Naive B cell (primary cell): ENCODE measurements around the gene SLCO1A2. TPM values are rescaled to one million over a fixed set of nuclear protein-coding genes. Genes with fewer than 3 reads are reported as not detected.
"Not testable (repeated sequence)": the region's sequence is repeated elsewhere in the genome, so short reads cannot be mapped to it uniquely, and the experiment has no call there.

Experiments used
- ATAC-seq, 2 donors: fragments of 150-1000 bp; cut with Tn5 transposase; 2 replicates each; pipeline ENCODE4 v1.10.0; 2021; ENCODE audit warnings: low read depth in 2 of 2, mild to moderate bottlenecking in 2 of 2, moderate library complexity in 2 of 2
- DNase-seq: peaks from one replicate; pipeline ENCODE4 v3.0.0; 2022
- H3K27ac Mint-ChIP-seq, 6 donors: one replicate each; pipeline ENCODE4 v1.8.0; 2020 to 2022; ENCODE audit warnings: mild to moderate bottlenecking in 6 of 6, mixed read lengths in 6 of 6, moderate library complexity in 5 of 6, inconsistent platforms in 2 of 6
- H3K27me3 Mint-ChIP-seq, 3 donors: one replicate each; pipeline ENCODE4 v1.8.0; 2021 to 2022; ENCODE audit warnings: mixed read lengths in 3 of 3, mild to moderate bottlenecking in 1 of 3
- H3K36me3 Mint-ChIP-seq, 2 donors: one replicate each; pipeline ENCODE4 v1.8.0; 2020 to 2022; ENCODE audit warnings: mixed read lengths in 2 of 2, inconsistent platforms in 1 of 2, mild to moderate bottlenecking in 1 of 2
- H3K4me1 Mint-ChIP-seq, 3 donors: one replicate each; pipeline ENCODE4 v1.8.0; 2020 to 2022; ENCODE audit warnings: mixed read lengths in 3 of 3, inconsistent platforms in 1 of 3, mild to moderate bottlenecking in 1 of 3, moderate library complexity in 1 of 3
- H3K4me3 Mint-ChIP-seq, 8 donors: one replicate each; pipeline ENCODE4 v1.8.0; 2020 to 2022; ENCODE audit warnings: mild to moderate bottlenecking in 8 of 8, mixed read lengths in 8 of 8, moderate library complexity in 8 of 8, inconsistent platforms in 2 of 8
- H3K9me3 Mint-ChIP-seq, 7 donors: one replicate each; pipeline ENCODE4 v1.8.0; 2020 to 2022; ENCODE audit warnings: mixed read lengths in 7 of 7, mild to moderate bottlenecking in 5 of 7, inconsistent platforms in 2 of 7, moderate library complexity in 1 of 7
- polyA plus RNA-seq, 6 donors: library from polyadenylated mRNA; unstranded; fragments of 300-500 nt; fragmentation: Illumina TruSeq; gene quantifications; one replicate each; pipeline ENCODE4 v1.2.3, GENCODE V29; 2021; ENCODE audit warnings: low read depth in 6 of 6

SLCO1A2 gene, protein sequence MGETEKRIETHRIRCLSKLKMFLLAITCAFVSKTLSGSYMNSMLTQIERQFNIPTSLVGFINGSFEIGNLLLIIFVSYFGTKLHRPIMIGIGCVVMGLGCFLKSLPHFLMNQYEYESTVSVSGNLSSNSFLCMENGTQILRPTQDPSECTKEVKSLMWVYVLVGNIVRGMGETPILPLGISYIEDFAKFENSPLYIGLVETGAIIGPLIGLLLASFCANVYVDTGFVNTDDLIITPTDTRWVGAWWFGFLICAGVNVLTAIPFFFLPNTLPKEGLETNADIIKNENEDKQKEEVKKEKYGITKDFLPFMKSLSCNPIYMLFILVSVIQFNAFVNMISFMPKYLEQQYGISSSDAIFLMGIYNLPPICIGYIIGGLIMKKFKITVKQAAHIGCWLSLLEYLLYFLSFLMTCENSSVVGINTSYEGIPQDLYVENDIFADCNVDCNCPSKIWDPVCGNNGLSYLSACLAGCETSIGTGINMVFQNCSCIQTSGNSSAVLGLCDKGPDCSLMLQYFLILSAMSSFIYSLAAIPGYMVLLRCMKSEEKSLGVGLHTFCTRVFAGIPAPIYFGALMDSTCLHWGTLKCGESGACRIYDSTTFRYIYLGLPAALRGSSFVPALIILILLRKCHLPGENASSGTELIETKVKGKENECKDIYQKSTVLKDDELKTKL
- polyA plus RNA-seq: not detected

DNA sequence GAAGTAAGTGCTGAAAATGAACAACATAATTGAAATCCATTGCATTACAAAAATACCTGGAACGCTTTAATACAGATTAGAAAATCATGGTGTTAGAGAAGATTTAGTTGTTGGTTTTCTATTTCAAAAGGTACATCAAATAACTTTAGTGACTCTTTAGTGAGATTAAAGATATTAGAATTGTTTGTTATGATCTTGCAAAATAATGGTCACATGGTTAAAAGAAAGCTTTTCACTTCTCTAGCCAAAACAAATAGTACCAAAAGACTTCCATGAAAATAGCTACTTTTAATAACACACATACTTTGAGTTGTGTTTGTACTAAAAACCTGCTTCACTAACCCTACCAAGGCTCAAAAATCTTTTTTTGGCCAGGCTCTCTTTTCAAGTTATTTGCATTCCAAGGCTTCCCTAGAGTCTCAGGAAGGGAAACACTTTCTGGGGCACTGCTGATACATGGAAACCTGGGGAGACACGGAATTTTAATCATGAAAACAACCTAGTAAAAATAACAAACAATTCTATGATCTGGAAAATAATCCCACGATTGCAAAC, at the start of gene SLCO1A2:
Gene SLCO1A2 (minus strand): TSS at position 147 of the 555 bp plus-strand sequence. CDS start 270 bp downstream, outside the sequence.
- H3K9me3 Mint-ChIP-seq: peaks cover 0 to 16% (median 4%) of the 10 kb centered on the region in 7 donors
- H3K27ac Mint-ChIP-seq: no peak within 1 kb of the TSS
- no peaks in the 10 kb centered on the region for H3K36me3 Mint-ChIP-seq
- no peak within 1 kb of the TSS for H3K4me3 Mint-ChIP-seq
- no peaks in the 10 kb centered on the region for H3K4me1 Mint-ChIP-seq
- ATAC-seq (no peak), DNase-seq (no peak)
- H3K27me3 Mint-ChIP-seq: peaks cover 0 to 4% (median 0%) of the 10 kb centered on the region in 3 donors

DNA sequence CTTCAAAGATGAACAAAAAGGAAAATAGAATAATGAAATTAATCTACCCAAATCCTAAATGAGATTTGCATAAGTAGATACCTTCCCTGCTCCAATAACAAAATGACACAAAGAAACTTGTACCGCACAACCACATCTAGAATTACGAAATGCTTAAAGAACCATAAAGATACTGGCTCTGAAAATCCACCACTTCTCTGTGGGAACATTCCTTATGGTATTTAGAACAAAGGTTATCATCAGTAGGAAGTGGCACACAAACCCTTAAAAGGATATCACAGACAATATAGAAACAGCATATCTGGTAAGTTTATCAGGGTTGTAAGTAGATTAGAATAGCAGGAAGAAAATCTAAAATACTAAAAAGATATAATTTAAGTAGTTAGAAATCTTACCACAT, 49.5 kb upstream of the SLCO1A2 start:
- ATAC-seq (no peak), DNase-seq (no peak)
- no peaks in the 10 kb centered on the region for H3K36me3 Mint-ChIP-seq

DNA sequence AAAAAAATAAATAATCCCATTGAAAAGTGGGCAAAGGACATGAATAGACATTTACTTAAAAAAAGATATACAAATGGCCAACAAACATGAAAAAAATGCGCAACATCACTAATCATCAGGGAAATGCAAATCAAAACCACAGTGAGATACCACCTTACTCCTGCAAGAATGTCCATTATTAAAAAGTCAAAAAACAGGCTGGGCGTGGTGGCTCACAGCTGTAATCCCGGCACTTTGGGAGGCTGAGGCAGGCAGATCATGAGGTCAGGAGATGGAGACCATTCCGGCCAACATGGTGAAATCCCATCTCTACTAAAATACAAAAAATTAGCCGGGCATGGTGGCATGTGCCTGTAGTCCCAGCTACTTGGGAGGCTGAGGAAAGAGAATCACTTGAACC, 46.6 kb upstream of the SLCO1A2 start:
- DNase-seq, H3K9me3 Mint-ChIP-seq, ATAC-seq, H3K36me3 Mint-ChIP-seq, H3K27ac Mint-ChIP-seq, H3K4me3 Mint-ChIP-seq, H3K27me3 Mint-ChIP-seq, H3K4me1 Mint-ChIP-seq: not testable (repeated sequence)

More for the DNA sequence above, 49.5 kb upstream of the SLCO1A2 start:
- Mint-ChIP-seq H3K9me3 (no peaks in the 10 kb centered on the region), H3K27me3 (peaks cover 6 to 15% (median 7%) of the 10 kb centered on the region in 3 donors), H3K4me1 (no peaks in the 10 kb centered on the region), H3K4me3 (no peak overlapping the region), H3K27ac (no peak overlapping the region)

GRCh38 chr12:21379218-21379617, 44.5 kb upstream of the SLCO1A2 start:
- no peaks in the 10 kb centered on the region for H3K4me1 Mint-ChIP-seq
- H3K4me3 Mint-ChIP-seq: no peak overlapping the region
- H3K9me3 Mint-ChIP-seq: no peaks in the 10 kb centered on the region
- H3K27me3 Mint-ChIP-seq: peaks cover 0 to 4% (median 0%) of the 10 kb centered on the region in 3 donors
- no peak overlapping the region for H3K27ac Mint-ChIP-seq
- no peaks in the 10 kb centered on the region for H3K36me3 Mint-ChIP-seq
- ATAC-seq (no peak), DNase-seq (no peak)

GRCh38 chr12:21372602-21373001, 37.9 kb upstream of the SLCO1A2 start, which contains the start of gene IAPP:
Gene IAPP (plus strand): TSS chr12:21372902. CDS start chr12:21373352, 450 bp downstream.
- Mint-ChIP-seq H3K9me3 (no peaks in the 10 kb centered on the region), H3K4me1 (no peaks in the 10 kb centered on the region), H3K4me3 (no peak within 1 kb of the TSS), H3K27ac (no peak within 1 kb of the TSS), H3K27me3 (no peaks in the 10 kb centered on the region), H3K36me3 (no peaks in the 10 kb centered on the region)
- DNase-seq (no peak), ATAC-seq (no peak)

GRCh38 chr12:21370845-21371449, 36.2 kb upstream of the SLCO1A2 start:
- no peaks in the 10 kb centered on the region for H3K36me3 Mint-ChIP-seq
- no peaks in the 10 kb centered on the region for H3K9me3 Mint-ChIP-seq
- ATAC-seq (no peak), DNase-seq (no peak)
- no peaks in the 10 kb centered on the region for H3K27me3 Mint-ChIP-seq
- no peaks in the 10 kb centered on the region for H3K4me1 Mint-ChIP-seq
- H3K27ac Mint-ChIP-seq: peak overlapping the region in 1 of 6 donors; percentile 31
- no peak overlapping the region for H3K4me3 Mint-ChIP-seq

GRCh38 chr12:21369141-21369980, 34.6 kb upstream of the SLCO1A2 start:
- no peak for ATAC-seq
- H3K36me3 Mint-ChIP-seq: no peaks in the 10 kb centered on the region
- H3K27ac Mint-ChIP-seq: no peak overlapping the region

DNA sequence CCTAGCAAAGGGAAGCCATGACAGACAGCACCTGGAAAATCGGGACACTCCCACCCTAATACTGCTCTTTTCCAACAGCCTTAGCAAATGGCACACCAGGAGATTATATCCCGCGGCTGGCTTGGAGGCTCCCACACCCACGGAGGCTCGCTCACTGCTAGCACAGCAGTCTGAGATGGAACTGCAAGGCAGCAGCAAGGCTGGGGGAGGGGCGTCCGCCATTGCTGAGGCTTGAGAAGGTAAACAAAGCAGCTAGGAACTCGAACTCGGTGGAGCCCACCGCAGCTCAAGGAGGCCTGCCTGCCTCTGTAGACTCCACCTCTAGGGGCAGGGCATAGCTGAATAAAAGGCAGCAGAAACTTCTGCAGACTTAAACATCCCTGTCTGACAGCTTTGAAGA, 25.9 kb upstream of the SLCO1A2 start:
- H3K4me3 Mint-ChIP-seq, ATAC-seq, H3K27me3 Mint-ChIP-seq, H3K27ac Mint-ChIP-seq, H3K36me3 Mint-ChIP-seq, DNase-seq, H3K4me1 Mint-ChIP-seq: not testable (repeated sequence)
- H3K9me3 Mint-ChIP-seq: peaks cover 0 to 15% (median 8%) of the 10 kb centered on the region in 7 donors

More at GRCh38 chr12:21369141-21369980, 34.6 kb upstream of the SLCO1A2 start:
- no peaks in the 10 kb centered on the region for H3K4me1 Mint-ChIP-seq
- peaks cover 0 to 5% (median 3%) of the 10 kb centered on the region in 7 donors for H3K9me3 Mint-ChIP-seq
- no peak overlapping the region for H3K4me3 Mint-ChIP-seq
- no peaks in the 10 kb centered on the region for H3K27me3 Mint-ChIP-seq
- DNase-seq: no peak

GRCh38 chr12:21354641-21355040, 19.9 kb upstream of the SLCO1A2 start:
- H3K36me3 Mint-ChIP-seq: no peaks in the 10 kb centered on the region
- DNase-seq (no peak), ATAC-seq (no peak)
- peaks cover 0 to under 1% (median 0%) of the 10 kb centered on the region in 7 donors for H3K9me3 Mint-ChIP-seq
- H3K27ac Mint-ChIP-seq: no peak overlapping the region
- H3K4me1 Mint-ChIP-seq: no peaks in the 10 kb centered on the region
- H3K4me3 Mint-ChIP-seq: no peak overlapping the region
- peaks cover 0 to 19% (median 18%) of the 10 kb centered on the region in 3 donors for H3K27me3 Mint-ChIP-seq

DNA sequence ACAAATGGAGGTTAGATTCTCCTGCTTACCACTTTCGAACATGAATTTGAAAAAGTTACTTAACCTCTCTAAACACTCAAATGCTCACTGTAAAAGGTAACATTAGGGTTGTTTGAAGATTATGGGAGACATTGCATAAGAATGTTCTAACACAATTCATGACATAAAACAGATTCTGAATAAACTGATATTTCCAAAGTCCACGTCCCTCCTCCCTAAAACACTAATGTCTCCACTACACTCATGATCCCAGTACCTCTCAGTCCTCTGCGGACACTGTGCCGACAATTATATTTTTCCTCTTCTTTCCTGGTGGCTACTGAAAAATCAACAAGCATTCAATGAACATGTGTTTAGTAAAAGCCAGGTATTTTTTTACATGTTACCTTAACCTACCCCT, 19.2 kb upstream of the SLCO1A2 start:
- peaks cover 0 to 19% (median 18%) of the 10 kb centered on the region in 3 donors for H3K27me3 Mint-ChIP-seq
- ATAC-seq: no peak
- H3K4me1 Mint-ChIP-seq: no peaks in the 10 kb centered on the region
- DNase-seq: no peak
- no peaks in the 10 kb centered on the region for H3K9me3 Mint-ChIP-seq
- H3K36me3 Mint-ChIP-seq: no peaks in the 10 kb centered on the region
- H3K4me3 Mint-ChIP-seq: no peak overlapping the region
- no peak overlapping the region for H3K27ac Mint-ChIP-seq

DNA sequence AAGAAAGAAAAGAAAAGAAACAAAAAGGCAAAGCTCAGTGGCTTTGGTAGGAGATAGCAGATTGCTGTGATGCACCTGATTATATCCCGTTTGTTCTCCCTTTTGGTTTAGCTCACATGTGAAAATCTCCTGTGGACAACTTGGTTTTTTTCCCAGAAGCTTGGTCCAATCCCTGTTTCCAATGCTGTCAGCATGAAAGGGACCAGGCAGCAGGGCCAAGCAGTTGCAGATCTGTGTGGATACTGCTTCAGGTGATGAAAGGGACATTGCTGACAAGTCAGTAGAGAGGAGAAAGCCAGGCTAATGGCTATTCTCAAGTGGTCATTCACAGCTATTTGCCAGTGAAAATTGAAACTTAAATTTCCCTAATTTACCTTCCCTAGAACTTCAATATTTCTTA, 18.8 kb upstream of the SLCO1A2 start:
- ATAC-seq (no peak), DNase-seq (no peak)
- Mint-ChIP-seq H3K27me3 (peaks cover 0 to 19% (median 18%) of the 10 kb centered on the region in 3 donors), H3K36me3 (no peaks in the 10 kb centered on the region), H3K4me3 (no peak overlapping the region), H3K4me1 (no peaks in the 10 kb centered on the region), H3K9me3 (no peaks in the 10 kb centered on the region), H3K27ac (no peak overlapping the region)

DNA sequence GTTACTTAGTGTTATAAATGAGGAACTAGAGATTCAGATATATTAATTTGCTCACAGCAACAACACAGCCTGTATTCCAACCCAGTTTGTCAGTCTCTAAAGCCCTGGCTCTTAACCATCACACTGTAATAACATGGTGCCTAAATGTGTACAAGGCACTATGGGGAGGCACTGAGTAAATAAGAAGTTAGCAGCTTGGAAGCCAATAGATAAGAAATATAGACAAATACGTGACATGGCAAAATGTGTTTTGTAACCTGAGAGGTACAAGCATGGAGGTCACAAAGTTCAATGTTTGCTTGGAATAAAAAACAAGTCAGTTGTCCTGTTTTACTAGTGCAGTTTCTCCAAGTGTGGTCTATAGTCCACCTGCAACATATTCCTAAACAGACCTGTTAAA, 16.3 kb upstream of the SLCO1A2 start:
- Mint-ChIP-seq H3K9me3 (no peaks in the 10 kb centered on the region), H3K27me3 (peaks cover 0 to 19% (median 14%) of the 10 kb centered on the region in 3 donors), H3K27ac (no peak overlapping the region), H3K36me3 (no peaks in the 10 kb centered on the region), H3K4me1 (no peaks in the 10 kb centered on the region), H3K4me3 (no peak overlapping the region)
- DNase-seq: no peak
- no peak for ATAC-seq
